Posterior cingulate gyrus (tissue), 11 donors: ENCODE measurements around the gene CC2D2A.

Source experiments
- DNase-seq, 10 donors: peaks; one replicate each; pipeline versions ENCODE4 v3.0.0 to v3.0.0-alpha.2; 2020 to 2021; ENCODE audit warnings: mixed read lengths in 3 of 10
- intact Hi-C: fragments of 100-400 bp; cut with DNase I; formaldehyde crosslinking; loops from one replicate; pipeline ENCODE4 v1.15.1; 2023

Gene CC2D2A

DNA sequence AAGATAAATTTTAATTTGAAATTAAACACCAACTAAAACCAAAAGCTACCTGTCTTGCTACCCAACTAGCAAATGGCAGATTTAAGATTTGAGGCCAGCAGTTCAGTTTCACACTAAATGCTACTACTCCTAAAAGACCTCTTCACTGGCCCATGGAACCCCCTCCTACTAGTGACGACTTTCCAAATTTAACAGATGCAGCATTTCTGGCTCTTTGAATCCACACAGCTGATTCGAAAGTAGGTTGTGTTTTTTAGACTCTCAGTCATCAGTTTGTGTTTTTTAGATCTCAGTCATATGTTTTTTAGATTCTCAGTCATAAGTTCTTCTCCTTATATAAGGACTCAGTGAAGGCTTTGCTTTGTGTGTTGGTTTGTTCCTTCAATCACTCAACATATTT, 11.1 kb upstream of the CC2D2A start:
- no peak for DNase-seq
- intact Hi-C loops: loop anchor here (10.0 kb wide), 1 partner anchor 1804 kb away; no protein-coding TSS in a partner anchor

DNA sequence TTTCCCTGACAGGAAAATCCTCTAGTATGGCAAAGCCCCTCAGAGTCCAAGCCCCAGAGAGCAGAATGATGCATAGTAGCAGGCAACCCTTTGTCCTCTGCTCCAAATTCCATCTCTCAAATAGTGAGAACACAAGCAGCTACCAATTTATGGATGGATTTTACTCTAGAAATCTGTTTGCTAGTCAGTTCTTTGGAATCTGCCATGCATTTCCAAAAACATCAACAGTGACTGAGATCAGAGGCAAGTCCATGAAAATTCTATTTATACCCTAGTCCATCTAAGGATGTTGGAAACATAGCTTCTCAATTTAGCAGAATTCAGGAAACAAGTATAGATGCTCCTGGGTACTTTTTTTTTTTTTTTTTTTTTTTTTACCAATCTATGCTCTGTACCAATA, 10.0 kb upstream of the CC2D2A start:
- intact Hi-C loops: loop anchor here (10.0 kb wide), 1 partner anchor 1805 kb away; no protein-coding TSS in a partner anchor
- DNase-seq: no peak

DNA sequence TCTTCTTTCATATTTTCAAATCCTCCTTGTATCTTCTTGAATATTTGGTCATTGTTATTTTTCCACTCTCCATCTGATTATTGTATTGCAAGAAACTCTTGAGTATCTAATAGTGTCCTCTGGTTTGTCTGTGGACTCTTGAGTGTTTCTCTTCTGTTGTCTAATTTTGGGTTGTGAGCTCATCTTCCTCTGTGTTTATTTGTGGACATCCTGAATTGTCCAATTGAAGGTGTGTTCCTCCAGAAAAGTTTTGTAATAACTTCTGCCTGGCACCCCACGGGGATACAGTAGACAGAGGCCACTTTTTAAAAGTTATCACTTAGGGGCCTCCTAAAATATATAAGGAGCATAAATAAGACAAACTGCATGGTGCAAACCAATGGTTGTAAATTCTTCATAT, 3.1 kb upstream of the CC2D2A start:
- intact Hi-C loops: loop anchor here (5.0 kb wide), 1 partner anchor 464 kb away; the partner anchor contains the start of gene CPEB2

GRCh38 chr4:15470128-15470475, 420 bp downstream of the CC2D2A start:
- DNase-seq: no peak
- intact Hi-C loops: loop anchor here (10.0 kb wide), 1 partner anchor 415 kb away; no protein-coding TSS in a partner anchor

More for the DNA sequence above, 3.1 kb upstream of the CC2D2A start:
- no peak for DNase-seq

DNA sequence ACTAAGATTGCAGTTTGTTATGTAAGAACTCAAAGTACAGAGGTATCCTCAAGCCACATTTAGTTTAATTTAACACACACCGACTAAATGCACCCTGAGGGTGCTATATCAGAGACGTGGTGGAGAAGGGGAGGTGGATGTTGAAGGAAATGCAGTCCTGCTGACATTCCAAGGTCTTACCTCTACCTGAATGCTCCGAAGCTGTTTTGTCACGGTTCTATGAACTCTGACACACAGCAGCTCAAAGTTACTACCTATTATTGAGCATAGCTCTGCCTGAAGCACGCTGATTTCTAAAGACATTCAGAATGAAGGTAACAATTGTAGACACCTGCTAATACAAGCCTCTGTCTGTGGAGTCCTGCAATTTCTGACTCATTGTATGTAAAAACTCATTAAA, 6.7 kb downstream of the CC2D2A start:
- DNase-seq: no peak
- intact Hi-C loops: loop anchor here (5.0 to 10.0 kb wide), 2 partner anchors 408 to 481 kb away; no protein-coding TSS in a partner anchor

DNA sequence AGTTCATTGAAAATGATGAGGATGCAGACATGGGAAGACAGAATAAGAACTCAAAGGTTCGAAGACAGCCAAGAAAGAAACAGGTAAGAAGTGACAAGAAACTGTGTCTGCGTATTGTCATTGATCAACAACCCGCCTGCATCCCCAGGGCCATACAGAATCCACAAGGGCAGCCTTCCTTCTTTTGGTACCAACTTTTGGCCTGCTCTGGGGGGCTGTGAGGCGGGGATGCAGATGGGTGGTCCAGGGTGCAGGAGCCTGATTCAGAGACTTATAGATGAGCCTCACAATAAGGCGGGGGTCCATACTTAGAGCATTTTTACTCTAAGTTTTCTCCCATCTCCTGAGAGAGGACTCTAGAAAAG, 9.0 kb downstream of the CC2D2A start:
- intact Hi-C loops: loop anchor here (1.0 to 10.0 kb wide), 4 partner anchors 172 to 523 kb away; no protein-coding TSS in a partner anchor
- peak in 2 of 10 donors; percentile 77 to 78 for DNase-seq

GRCh38 chr4:15479089-15479912, 9.6 kb downstream of the CC2D2A start:
- DNase-seq: peak; percentile 15 to 90 (median 59)
- intact Hi-C loops: loop anchor here (1.0 to 10.0 kb wide), 4 partner anchors 171 to 522 kb away; no protein-coding TSS in a partner anchor

DNA sequence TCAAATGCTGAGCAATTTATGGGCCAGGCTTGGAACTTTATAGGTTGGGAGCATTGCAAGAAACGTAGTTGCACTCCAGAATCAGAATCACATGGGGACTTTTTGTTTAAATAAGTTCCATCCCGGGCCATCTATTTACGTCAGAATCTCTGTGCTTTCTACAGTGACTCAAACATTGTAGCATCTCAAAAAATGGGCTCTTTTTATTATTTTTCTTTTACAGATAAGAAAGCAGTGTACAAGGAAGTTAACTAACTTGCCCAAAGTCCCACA, 10.2 kb downstream of the CC2D2A start:
- intact Hi-C loops: loop anchor here (1.0 to 10.0 kb wide), 4 partner anchors 170 to 521 kb away; no protein-coding TSS in a partner anchor
- DNase-seq: no peak

DNA sequence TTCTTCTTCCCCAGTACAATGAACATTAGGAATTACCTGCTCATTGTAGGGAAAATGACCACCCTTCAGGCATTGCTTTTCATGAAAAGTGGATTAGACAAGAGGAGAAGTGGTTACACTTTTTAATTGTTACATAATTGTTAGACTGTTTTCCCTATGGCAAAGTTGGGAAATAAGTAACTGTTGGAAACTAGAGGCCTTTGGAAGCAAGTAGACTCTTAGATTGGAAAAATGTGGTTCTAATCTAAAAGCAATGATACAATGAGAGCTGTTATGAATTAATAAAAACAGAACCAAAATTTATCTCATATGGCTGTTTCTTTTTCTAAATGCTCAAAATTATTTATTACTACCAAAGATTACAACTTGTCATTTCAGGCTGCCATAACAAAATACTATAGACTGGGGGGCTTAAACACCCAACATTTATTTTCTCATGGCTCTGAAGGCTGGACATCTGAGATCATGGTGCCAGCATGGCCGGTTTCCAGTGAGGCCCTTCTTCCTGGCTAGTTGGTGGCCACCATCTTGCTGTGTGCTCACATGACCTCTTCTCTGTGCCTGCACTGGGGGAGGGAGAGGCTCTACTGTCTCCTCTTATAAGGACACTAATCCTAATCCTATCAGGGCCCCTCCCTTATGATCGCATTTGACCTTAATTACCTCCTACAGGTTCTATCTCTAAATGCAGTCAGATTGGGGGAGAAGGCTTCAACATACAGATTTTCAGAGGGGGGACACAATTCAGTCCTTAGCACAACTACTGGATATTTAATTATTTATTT, 12.5 kb downstream of the CC2D2A start:
- intact Hi-C loops: no loop called here
- DNase-seq: no peak

GRCh38 chr4:15482842-15483241, 13.2 kb downstream of the CC2D2A start:
- intact Hi-C loops: no loop called here
- no peak for DNase-seq

- intact Hi-C loops: no loop called here
- DNase-seq: no peak
Observed at GRCh38 chr4:15488136-15488535, 18.5 kb downstream of the CC2D2A start.

- intact Hi-C loops: no loop called here
- no peak for DNase-seq
Observed at GRCh38 chr4:15488658-15489470, 19.2 kb downstream of the CC2D2A start.

GRCh38 chr4:15489551-15489950, 19.9 kb downstream of the CC2D2A start:
- no peak for DNase-seq
- intact Hi-C loops: no loop called here

DNA sequence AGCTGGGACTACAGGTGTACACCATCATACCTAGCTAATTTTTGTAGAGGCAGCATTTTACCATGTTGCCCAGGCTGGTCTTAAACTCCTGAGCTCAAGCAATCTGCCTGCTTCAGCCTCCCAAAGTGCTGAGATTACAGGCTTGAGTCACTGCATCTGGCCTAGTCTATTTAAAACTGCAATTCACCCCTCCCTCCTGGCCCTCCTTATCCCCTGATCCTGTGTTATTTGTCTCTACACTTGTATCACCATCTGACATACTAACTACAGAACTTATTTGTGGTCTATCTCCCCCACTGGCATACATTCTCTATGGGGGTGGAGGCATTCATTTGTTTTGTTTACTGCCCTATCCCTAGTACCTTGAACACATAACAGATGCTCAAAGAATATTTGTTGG, 23.7 kb downstream of the CC2D2A start:
- no peak for DNase-seq
- intact Hi-C loops: no loop called here

DNA sequence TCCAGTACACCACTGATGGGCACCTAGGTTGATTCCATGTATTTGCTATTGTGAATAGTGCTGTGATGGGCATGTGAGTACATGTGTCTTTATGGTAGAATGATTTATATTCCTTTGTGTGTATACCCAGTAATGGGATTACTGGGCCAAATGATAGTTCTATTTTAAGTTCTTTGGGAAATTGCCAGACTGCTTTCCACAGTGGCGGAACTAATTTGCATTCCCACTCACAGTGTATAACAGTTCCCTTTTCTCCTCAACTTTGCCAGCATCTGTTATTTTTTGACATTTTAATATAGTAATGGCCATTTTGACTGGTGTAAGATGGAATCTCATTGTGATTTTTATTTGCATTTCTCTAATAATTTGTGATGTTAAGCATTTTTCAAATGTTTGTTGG, 25.9 kb downstream of the CC2D2A start:
- no peak for DNase-seq
- intact Hi-C loops: no loop called here

DNA sequence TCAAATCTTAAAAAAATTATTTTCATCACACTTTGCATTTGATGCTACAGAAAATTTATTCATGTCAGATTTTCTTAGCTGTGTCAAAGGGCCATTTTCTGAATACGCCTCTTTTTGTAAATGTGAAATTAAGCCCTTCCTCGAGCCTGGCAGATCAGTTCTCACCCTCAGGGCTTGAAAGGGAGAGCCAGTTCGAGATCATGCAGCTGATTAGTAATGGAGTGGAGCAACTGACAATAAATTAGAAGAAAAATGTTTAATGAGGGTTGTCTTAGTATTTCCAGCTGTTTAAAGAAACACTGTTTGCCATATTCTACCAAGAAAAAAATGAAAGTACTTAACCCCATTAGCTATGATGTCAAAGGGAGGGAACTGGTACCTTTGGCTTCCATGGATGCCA, 28.7 kb downstream of the CC2D2A start:
- no peak for DNase-seq
- intact Hi-C loops: no loop called here

- intact Hi-C loops: no loop called here
- DNase-seq: no peak
Observed at GRCh38 chr4:15500701-15501100, 31.0 kb downstream of the CC2D2A start.

DNA sequence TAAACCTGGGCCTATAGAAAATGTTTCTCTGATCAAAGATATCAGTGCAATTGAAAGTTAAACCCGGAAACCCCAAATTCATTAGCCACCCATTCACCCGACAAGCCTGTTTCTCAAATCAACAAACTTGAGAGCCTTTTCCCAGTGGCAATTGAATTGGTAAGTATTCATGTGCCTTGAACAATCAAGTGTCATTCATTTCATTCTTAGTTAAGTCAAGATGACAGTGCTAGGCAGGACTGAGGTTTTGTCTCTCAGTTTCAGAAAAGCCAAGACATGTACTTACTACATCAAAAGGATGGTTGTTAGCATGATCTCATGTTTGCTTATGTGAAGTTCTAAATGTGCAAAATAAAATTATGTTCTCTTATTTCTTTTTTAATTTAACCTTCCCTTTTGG, 32.3 kb downstream of the CC2D2A start:
- no peak for DNase-seq
- intact Hi-C loops: no loop called here

- intact Hi-C loops: no loop called here
- no peak for DNase-seq
Observed at GRCh38 chr4:15502384-15502783, 32.7 kb downstream of the CC2D2A start.

DNA sequence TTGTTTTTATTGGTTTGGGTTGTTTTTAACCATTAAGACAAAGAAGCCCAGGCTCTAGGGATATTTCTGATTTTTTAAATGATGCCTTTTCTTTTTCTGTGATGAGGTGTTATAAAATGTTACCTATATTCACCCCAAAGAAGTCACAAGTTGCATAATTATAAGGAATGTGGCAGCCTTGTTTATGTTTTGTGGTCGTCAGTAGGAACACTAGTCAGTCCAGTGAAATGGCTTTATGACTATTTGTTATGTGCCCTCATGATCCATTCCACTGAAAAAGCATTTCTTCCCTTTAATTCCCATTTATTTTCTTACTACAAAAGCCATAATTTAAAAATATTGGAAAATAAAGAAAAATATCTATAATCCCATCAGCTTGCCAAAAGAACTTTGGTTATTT, 34.4 kb downstream of the CC2D2A start:
- intact Hi-C loops: no loop called here
- no peak for DNase-seq

GRCh38 chr4:15506464-15506863, 36.8 kb downstream of the CC2D2A start:
- intact Hi-C loops: no loop called here
- DNase-seq: no peak
